ENCODE data around the gene CNNM4. TPM values are rescaled to one million over a fixed set of nuclear protein-coding genes. Genes with fewer than 3 reads are reported as not detected.

The CNNM4 gene
- polyA plus RNA-seq, 1 donor from 2014 or later, result 7.5 TPM

GRCh38 chr2:96715658-96716057 is 45.0 kb upstream of the CNNM4 start:
- Histone ChIP-seq H2AFZ (ENCODE audit: low read depth, low read length) (no peak overlapping the region), H3K4me3 (ENCODE audit: low read length) (no peak overlapping the region), H3K9me3 (ENCODE audit: low read length) (no peaks in the 10 kb centered on the region), H3F3A (ENCODE audit: insufficient read depth, low read length, poor library complexity, severe bottlenecking) (no peaks in the 10 kb centered on the region), H3K4me2 (ENCODE audit: low read length) (no peak overlapping the region), H3K36me3 (ENCODE audit: insufficient read depth, low read length) (peaks cover 13% of the 10 kb centered on the region), H3K27me3 (ENCODE audit: insufficient read depth, low read depth, low read length) (no peaks in the 10 kb centered on the region), H3K9ac (ENCODE audit: low read length) (no peak overlapping the region), H4K20me1 (ENCODE audit: insufficient read depth) (no peaks in the 10 kb centered on the region), H3K27ac (ENCODE audit: low read length) (no peak overlapping the region), H3K9me2 (ENCODE audit: insufficient read depth, low read length) (no peaks in the 10 kb centered on the region), H3K79me2 (replicated peaks; ENCODE audit: insufficient read depth, low read length) (no peaks in the 10 kb centered on the region)
- TF ChIP-seq SMC3 (conservative IDR thresholded peaks at IDR 0.05; ENCODE audit: poor library complexity), result no peak
- no peak for TF ChIP-seq POLR2AphosphoS5 (IDR thresholded peaks at IDR 0.05)
- TF ChIP-seq, protein P1, sequence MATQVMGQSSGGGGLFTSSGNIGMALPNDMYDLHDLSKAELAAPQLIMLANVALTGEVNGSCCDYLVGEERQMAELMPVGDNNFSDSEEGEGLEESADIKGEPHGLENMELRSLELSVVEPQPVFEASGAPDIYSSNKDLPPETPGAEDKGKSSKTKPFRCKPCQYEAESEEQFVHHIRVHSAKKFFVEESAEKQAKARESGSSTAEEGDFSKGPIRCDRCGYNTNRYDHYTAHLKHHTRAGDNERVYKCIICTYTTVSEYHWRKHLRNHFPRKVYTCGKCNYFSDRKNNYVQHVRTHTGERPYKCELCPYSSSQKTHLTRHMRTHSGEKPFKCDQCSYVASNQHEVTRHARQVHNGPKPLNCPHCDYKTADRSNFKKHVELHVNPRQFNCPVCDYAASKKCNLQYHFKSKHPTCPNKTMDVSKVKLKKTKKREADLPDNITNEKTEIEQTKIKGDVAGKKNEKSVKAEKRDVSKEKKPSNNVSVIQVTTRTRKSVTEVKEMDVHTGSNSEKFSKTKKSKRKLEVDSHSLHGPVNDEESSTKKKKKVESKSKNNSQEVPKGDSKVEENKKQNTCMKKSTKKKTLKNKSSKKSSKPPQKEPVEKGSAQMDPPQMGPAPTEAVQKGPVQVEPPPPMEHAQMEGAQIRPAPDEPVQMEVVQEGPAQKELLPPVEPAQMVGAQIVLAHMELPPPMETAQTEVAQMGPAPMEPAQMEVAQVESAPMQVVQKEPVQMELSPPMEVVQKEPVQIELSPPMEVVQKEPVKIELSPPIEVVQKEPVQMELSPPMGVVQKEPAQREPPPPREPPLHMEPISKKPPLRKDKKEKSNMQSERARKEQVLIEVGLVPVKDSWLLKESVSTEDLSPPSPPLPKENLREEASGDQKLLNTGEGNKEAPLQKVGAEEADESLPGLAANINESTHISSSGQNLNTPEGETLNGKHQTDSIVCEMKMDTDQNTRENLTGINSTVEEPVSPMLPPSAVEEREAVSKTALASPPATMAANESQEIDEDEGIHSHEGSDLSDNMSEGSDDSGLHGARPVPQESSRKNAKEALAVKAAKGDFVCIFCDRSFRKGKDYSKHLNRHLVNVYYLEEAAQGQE (IDR thresholded peaks at IDR 0.05; ENCODE audit: borderline replicate concordance), result no peak
- no peak for TF ChIP-seq MXI1 (conservative IDR thresholded peaks at IDR 0.05; ENCODE audit: poor library complexity, severe bottlenecking)
- no peak for TF ChIP-seq TAF1 (IDR thresholded peaks at IDR 0.05; ENCODE audit: low read depth)
- TF ChIP-seq RAD21 (conservative IDR thresholded peaks at IDR 0.05), result no peak
- no peak for TF ChIP-seq EP300 (conservative IDR thresholded peaks at IDR 0.05; ENCODE audit: poor library complexity, severe bottlenecking)
- TF ChIP-seq CTCF (IDR thresholded peaks at IDR 0.05; ENCODE audit: poor library complexity, severe bottlenecking), result no peak
- TF ChIP-seq EZH2 (IDR thresholded peaks at IDR 0.05; ENCODE audit: borderline replicate concordance, insufficient read depth, low read length, poor library complexity, severe bottlenecking), result no peak

- no peak overlapping the region for H3K4me3 ChIP-seq (ENCODE audit: low read length)
- TF ChIP-seq EZH2 (IDR thresholded peaks at IDR 0.05; ENCODE audit: borderline replicate concordance, insufficient read depth, low read length, poor library complexity, severe bottlenecking) (no peak), SMC3 (conservative IDR thresholded peaks at IDR 0.05; ENCODE audit: poor library complexity) (no peak), CTCF (IDR thresholded peaks at IDR 0.05; ENCODE audit: poor library complexity, severe bottlenecking) (no peak)
- H3K9me2 ChIP-seq (ENCODE audit: insufficient read depth, low read length), result no peaks in the 10 kb centered on the region
- no peaks in the 10 kb centered on the region for H3F3A ChIP-seq (ENCODE audit: insufficient read depth, low read length, poor library complexity, severe bottlenecking)
- no peaks in the 10 kb centered on the region for H4K20me1 ChIP-seq (ENCODE audit: insufficient read depth)
- H3K36me3 ChIP-seq (ENCODE audit: insufficient read depth, low read length), result peaks cover 5% of the 10 kb centered on the region
- H3K4me2 ChIP-seq (ENCODE audit: low read length), result no peak overlapping the region
- no peak overlapping the region for H3K9ac ChIP-seq (ENCODE audit: low read length)
- no peaks in the 10 kb centered on the region for H3K27me3 ChIP-seq (ENCODE audit: insufficient read depth, low read depth, low read length)
- no peaks in the 10 kb centered on the region for H3K79me2 ChIP-seq (replicated peaks; ENCODE audit: insufficient read depth, low read length)
- H3K9me3 ChIP-seq (ENCODE audit: low read length), result no peaks in the 10 kb centered on the region
- no peak overlapping the region for H2AFZ ChIP-seq (ENCODE audit: low read depth, low read length)
- H3K27ac ChIP-seq (ENCODE audit: low read length), result no peak overlapping the region
Observed at GRCh38 chr2:96716388-96716787, 44.3 kb upstream of the CNNM4 start.
